ENCODE results near the gene PTPRM.

DNA sequence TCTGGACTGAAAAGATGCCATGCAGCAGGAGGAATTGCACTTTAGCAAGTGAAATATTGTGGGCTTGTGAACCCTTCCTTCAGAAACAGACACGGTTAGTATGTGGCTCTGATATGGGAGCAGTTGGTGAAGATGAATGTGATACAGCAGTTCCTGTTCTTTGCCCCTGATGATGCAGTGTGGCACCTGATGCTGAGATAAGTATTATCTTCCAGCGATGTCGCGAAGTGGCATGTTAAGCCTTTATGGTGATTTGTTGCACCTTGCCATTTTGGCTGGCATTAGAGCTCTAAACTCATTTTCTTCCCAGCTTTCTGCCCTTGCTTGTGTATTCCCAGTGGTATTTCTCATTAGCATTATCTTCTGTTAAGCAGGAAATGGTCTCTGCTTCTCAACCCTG is 600.6 kb downstream of the PTPRM start:
- TF ChIP-seq, protein P1, sequence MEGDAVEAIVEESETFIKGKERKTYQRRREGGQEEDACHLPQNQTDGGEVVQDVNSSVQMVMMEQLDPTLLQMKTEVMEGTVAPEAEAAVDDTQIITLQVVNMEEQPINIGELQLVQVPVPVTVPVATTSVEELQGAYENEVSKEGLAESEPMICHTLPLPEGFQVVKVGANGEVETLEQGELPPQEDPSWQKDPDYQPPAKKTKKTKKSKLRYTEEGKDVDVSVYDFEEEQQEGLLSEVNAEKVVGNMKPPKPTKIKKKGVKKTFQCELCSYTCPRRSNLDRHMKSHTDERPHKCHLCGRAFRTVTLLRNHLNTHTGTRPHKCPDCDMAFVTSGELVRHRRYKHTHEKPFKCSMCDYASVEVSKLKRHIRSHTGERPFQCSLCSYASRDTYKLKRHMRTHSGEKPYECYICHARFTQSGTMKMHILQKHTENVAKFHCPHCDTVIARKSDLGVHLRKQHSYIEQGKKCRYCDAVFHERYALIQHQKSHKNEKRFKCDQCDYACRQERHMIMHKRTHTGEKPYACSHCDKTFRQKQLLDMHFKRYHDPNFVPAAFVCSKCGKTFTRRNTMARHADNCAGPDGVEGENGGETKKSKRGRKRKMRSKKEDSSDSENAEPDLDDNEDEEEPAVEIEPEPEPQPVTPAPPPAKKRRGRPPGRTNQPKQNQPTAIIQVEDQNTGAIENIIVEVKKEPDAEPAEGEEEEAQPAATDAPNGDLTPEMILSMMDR (conservative IDR thresholded peaks at IDR 0.05; ENCODE audit: low read depth, low read length) = no peak
- TF ChIP-seq EZH2 (IDR thresholded peaks at IDR 0.05; ENCODE audit: borderline replicate concordance, low read depth, low read length, poor library complexity, severe bottlenecking) = no peak
